ENCODE measurements around the gene TBC1D7.

TBC1D7 gene

GRCh38 chr6:13302291-13302690 is 26.0 kb downstream of the TBC1D7 start:
- CTCF ChIA-PET, result interaction anchor here (1.5 kb wide), 3 partner anchors 28 to 107 kb away, joined by 3 to 6 read pairs (median 5); no protein-coding TSS in a partner anchor
- POLR2A ChIA-PET, result interaction anchor here (0.8 to 1.2 kb wide), 3 partner anchors 9 to 272 kb away, joined by 3 to 4 read pairs (median 3); partner anchors contain the start of genes SIRT5 and TBC1D7
- H3K4me3 ChIP-seq (ENCODE audit: low read depth, low read length), result no peak overlapping the region
- no peak for TF ChIP-seq CTCF (IDR thresholded peaks at IDR 0.05; ENCODE audit: insufficient read depth, low read length, missing control alignments)
- DNase-seq (ENCODE audit: low read depth, low spot score), result no peak

GRCh38 chr6:13300643-13301590 is 27.4 kb downstream of the TBC1D7 start:
- no peak for TF ChIP-seq CTCF (IDR thresholded peaks at IDR 0.05; ENCODE audit: insufficient read depth, low read length, missing control alignments)
- DNase-seq (ENCODE audit: low read depth, low spot score), result no peak
- ChIA-PET CTCF (interaction anchor here (1.5 kb wide), 1 partner anchor 29 kb away, joined by 6 read pairs; no protein-coding TSS in a partner anchor), POLR2A (no interaction called here)
- no peak overlapping the region for H3K4me3 ChIP-seq (ENCODE audit: low read depth, low read length)

GRCh38 chr6:13299918-13300317 is 28.4 kb downstream of the TBC1D7 start:
- TF ChIP-seq CTCF (IDR thresholded peaks at IDR 0.05; ENCODE audit: insufficient read depth, low read length, missing control alignments), result no peak
- POLR2A ChIA-PET, result no interaction called here
- CTCF ChIA-PET, result no interaction called here

GRCh38 chr6:13299403-13299821 is 28.9 kb downstream of the TBC1D7 start:
- CTCF ChIA-PET, result no interaction called here
- DNase-seq (ENCODE audit: low read depth, low spot score), result no peak
- POLR2A ChIA-PET, result no interaction called here
- no peak overlapping the region for H3K4me3 ChIP-seq (ENCODE audit: low read depth, low read length)
- no peak for TF ChIP-seq CTCF (IDR thresholded peaks at IDR 0.05; ENCODE audit: insufficient read depth, low read length, missing control alignments)

More at GRCh38 chr6:13299918-13300317, 28.4 kb downstream of the TBC1D7 start:
- H3K4me3 ChIP-seq (ENCODE audit: low read depth, low read length), result no peak overlapping the region
- no peak for DNase-seq (ENCODE audit: low read depth, low spot score)

- DNase-seq (ENCODE audit: low read depth, low spot score), result no peak
- TF ChIP-seq CTCF (IDR thresholded peaks at IDR 0.05; ENCODE audit: insufficient read depth, low read length, missing control alignments), result no peak
- CTCF ChIA-PET, result no interaction called here
- no peak overlapping the region for H3K4me3 ChIP-seq (ENCODE audit: low read depth, low read length)
- POLR2A ChIA-PET, result no interaction called here
Observed at GRCh38 chr6:13298446-13298845, 29.9 kb downstream of the TBC1D7 start.

GRCh38 chr6:13297391-13297790 is 30.9 kb downstream of the TBC1D7 start:
- no peak for DNase-seq (ENCODE audit: low read depth, low spot score)
- no peak overlapping the region for H3K4me3 ChIP-seq (ENCODE audit: low read depth, low read length)
- CTCF ChIA-PET, result interaction anchor here (0.6 kb wide), 1 partner anchor 227 kb away, joined by 4 read pairs; no protein-coding TSS in a partner anchor
- POLR2A ChIA-PET, result no interaction called here
- no peak for TF ChIP-seq CTCF (IDR thresholded peaks at IDR 0.05; ENCODE audit: insufficient read depth, low read length, missing control alignments)

All from AG04449 (cell line).